ENCODE results near the gene PRG3.

- TF ChIP-seq, protein P1, sequence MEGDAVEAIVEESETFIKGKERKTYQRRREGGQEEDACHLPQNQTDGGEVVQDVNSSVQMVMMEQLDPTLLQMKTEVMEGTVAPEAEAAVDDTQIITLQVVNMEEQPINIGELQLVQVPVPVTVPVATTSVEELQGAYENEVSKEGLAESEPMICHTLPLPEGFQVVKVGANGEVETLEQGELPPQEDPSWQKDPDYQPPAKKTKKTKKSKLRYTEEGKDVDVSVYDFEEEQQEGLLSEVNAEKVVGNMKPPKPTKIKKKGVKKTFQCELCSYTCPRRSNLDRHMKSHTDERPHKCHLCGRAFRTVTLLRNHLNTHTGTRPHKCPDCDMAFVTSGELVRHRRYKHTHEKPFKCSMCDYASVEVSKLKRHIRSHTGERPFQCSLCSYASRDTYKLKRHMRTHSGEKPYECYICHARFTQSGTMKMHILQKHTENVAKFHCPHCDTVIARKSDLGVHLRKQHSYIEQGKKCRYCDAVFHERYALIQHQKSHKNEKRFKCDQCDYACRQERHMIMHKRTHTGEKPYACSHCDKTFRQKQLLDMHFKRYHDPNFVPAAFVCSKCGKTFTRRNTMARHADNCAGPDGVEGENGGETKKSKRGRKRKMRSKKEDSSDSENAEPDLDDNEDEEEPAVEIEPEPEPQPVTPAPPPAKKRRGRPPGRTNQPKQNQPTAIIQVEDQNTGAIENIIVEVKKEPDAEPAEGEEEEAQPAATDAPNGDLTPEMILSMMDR (IDR thresholded peaks at IDR 0.05): no peak
- no peak for TF ChIP-seq POLR2A (IDR thresholded peaks at IDR 0.05)
- TF ChIP-seq EP300 (IDR thresholded peaks at IDR 0.05): no peak
Measured at GRCh38 chr11:57342702-57343101, 38.2 kb downstream of the PRG3 start.
